GM23248 (cell line): ENCODE results near the gene EIPR1. TPM values are rescaled to one million over a fixed set of nuclear protein-coding genes. Genes with fewer than 3 reads are reported as not detected.
A peak's percentile ranks its signal among the peaks of the same experiment; 100 is the strongest.

Experiments
- DNase-seq: peaks from one replicate; pipeline ENCODE4 v3.0.0-alpha.2; 2015
- H2AFZ ChIP-seq: fragments of 200-600 bp; sonication (generic); 2 replicates; pipeline ENCODE4 v1.6.1; 2016; ENCODE audit warnings: antibody characterized with exemption
- H3F3A ChIP-seq: fragments of 200-600 bp; sonication (generic); 2 replicates; pipeline ENCODE4 v1.6.1; 2016; ENCODE audit warnings: mild to moderate bottlenecking, antibody characterized with exemption, mixed run types; ENCODE audit not compliant: insufficient read depth
- H3K27ac ChIP-seq: fragments of 200-600 bp; sonication (generic); 2 replicates; pipeline ENCODE4 v1.5.1; 2016; ENCODE audit warnings: mild to moderate bottlenecking
- H3K27me3 ChIP-seq: fragments of 200-600 bp; sonication (generic); replicated peaks from 2 replicates; pipeline ENCODE4 v1.6.1; 2016; ENCODE audit warnings: mild to moderate bottlenecking; ENCODE audit not compliant: insufficient read depth
- H3K36me3 ChIP-seq: fragments of 200-600 bp; sonication (generic); 2 replicates; pipeline ENCODE4 v1.6.1; 2016; ENCODE audit warnings: low read depth, mild to moderate bottlenecking
- H3K4me1 ChIP-seq: fragments of 200-600 bp; sonication (generic); 2 replicates; pipeline ENCODE4 v1.6.1; 2016; ENCODE audit warnings: mild to moderate bottlenecking; ENCODE audit not compliant: insufficient read depth
- H3K4me2 ChIP-seq: fragments of 200-600 bp; sonication (generic); one replicate; pipeline ENCODE4 v1.6.1; 2016; ENCODE audit warnings: mild to moderate bottlenecking; ENCODE audit not compliant: unreplicated experiment
- H3K4me3 ChIP-seq: fragments of 200-600 bp; sonication (generic); 2 replicates; pipeline ENCODE4 v1.5.1; 2016; ENCODE audit warnings: mild to moderate bottlenecking
- H3K79me2 ChIP-seq: fragments of 200-600 bp; sonication (generic); 2 replicates; pipeline ENCODE4 v1.6.1; 2016; ENCODE audit warnings: mild to moderate bottlenecking; ENCODE audit not compliant: insufficient read depth
- H3K9ac ChIP-seq: fragments of 200-600 bp; sonication (generic); 2 replicates; pipeline ENCODE4 v1.6.1; 2016; ENCODE audit warnings: mild to moderate bottlenecking
- H3K9me2 ChIP-seq: fragments of 200-600 bp; sonication (generic); 2 replicates; pipeline ENCODE4 v1.6.1; 2016; ENCODE audit warnings: mixed run types, mild to moderate bottlenecking, moderate library complexity; ENCODE audit not compliant: insufficient read depth
- H3K9me3 ChIP-seq: fragments of 200-600 bp; sonication (generic); one replicate; pipeline ENCODE4 v1.6.1; 2017; ENCODE audit warnings: low read depth
- H4K20me1 ChIP-seq: fragments of 200-600 bp; sonication (generic); 2 replicates; pipeline ENCODE4 v1.6.0; 2016; ENCODE audit not compliant: insufficient read depth
- EZH2 ChIP-seq: fragments of 200-600 bp; sonication (generic); IDR thresholded peaks from 2 replicates; pipeline ENCODE4 v1.6.1; 2018; ENCODE audit warnings: antibody characterized with exemption, mild to moderate bottlenecking; ENCODE audit not compliant: insufficient read depth, poor library complexity, severe bottlenecking
- EZH2phosphoT487 ChIP-seq: fragments of 200-600 bp; sonication (generic); IDR thresholded peaks from 2 replicates; pipeline ENCODE4 v1.6.1; 2018; ENCODE audit warnings: antibody characterized with exemption, moderate library complexity, mild to moderate bottlenecking, low read depth; ENCODE audit not compliant: insufficient read depth
- WGBS, 2 experiments: methylation state at CpG; one replicate each; pipeline ENCODE4 v1.1.6; 2015 to 2017; ENCODE audit warnings: low lambda C conversion rate in 2 of 2, low coverage in 1 of 2; ENCODE audit errors: missing lambda C conversion rate in 2 of 2; 5-methylcytosine and 5-hydroxymethylcytosine counted together
- in situ Hi-C: fragments of 300-500 bp; cut with MboI; formaldehyde crosslinking; loops from 2 replicates; pipeline ENCODE4 v1.15.0; 2020
- polyA plus RNA-seq: library from polyadenylated mRNA; unstranded; fragments of >200 nt; fragmentation: Nextera tagmentation; extraction: Ambion mirVana; gene quantifications from 2 replicates; pipeline ENCODE4 v1.2.1, GENCODE V29; 2016
- total RNA-seq: library from RNA; depleted of rRNA; stranded (reverse); fragments of >200 nt; shearing (Covaris generic); gene quantifications from 2 replicates; pipeline ENCODE4 v1.2.3, GENCODE V29; 2014

The EIPR1 gene
- total and polyA plus RNA-seq, 2 experiments from 2014 or later: 20.2 to 46.5 TPM

DNA sequence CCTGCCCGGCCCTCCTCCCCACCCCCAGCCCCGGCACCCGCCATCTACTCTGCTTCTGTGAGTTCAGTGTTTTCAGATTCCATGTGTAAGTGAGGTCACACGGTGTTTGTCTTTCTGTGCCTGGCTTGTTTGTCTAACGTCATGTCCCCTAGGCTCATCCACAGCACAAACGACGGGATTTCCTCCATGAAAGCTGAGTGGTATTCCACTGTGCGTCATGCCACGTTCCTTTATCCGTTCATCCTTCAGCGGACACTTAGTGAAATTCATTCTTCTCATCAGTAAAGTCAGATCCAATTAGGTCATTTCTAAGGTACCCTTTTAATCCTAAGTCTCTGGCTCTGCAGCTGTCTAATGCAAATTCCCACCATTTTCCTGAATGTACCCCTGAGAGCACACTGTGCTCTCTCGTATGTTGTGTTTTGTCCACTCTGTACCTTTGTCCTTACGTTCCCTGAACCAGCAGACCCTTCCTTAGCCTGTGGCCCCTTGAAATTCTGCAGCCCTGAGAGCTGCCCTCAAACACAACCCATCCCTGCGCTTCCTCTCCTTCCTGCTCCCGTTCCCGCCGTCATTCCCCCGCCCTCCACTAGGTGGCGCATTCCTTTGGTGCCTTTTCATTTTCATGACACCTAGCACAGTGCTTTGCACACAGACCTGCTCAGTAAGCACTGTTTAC is 46.0 kb upstream of the EIPR1 start:
- Histone ChIP-seq H3K9me3 (no peaks in the 10 kb centered on the region), H3K4me1 (no peaks in the 10 kb centered on the region), H3K36me3 (peaks cover 19% of the 10 kb centered on the region; the same call in 1 of the 2 replicates), H3K4me3 (no peak overlapping the region), H3F3A (no peaks in the 10 kb centered on the region), H3K9ac (no peak overlapping the region), H3K9me2 (no peaks in the 10 kb centered on the region), H2AFZ (no peak overlapping the region), H4K20me1 (no peaks in the 10 kb centered on the region), H3K27ac (no peak overlapping the region), H3K4me2 (no peak overlapping the region), H3K27me3 (no peaks in the 10 kb centered on the region), H3K79me2 (peaks cover 16% of the 10 kb centered on the region; the same call in 1 of the 2 replicates)
- 60% methylated on average over 18 to 19 of the region's 19 CpGs for WGBS, 2 experiments
- DNase-seq: peak; percentile 49
- in situ Hi-C loops: no loop called here
- TF ChIP-seq EZH2 (no peak), EZH2phosphoT487 (no peak)

GRCh38 chr2:3422161-3422779 is 44.7 kb upstream of the EIPR1 start:
- Histone ChIP-seq H3K79me2 (peaks cover 16% of the 10 kb centered on the region; the same call in 1 of the 2 replicates), H2AFZ (no peak overlapping the region), H3K4me2 (no peak overlapping the region), H3K4me1 (no peaks in the 10 kb centered on the region), H4K20me1 (no peaks in the 10 kb centered on the region), H3K4me3 (no peak overlapping the region), H3K9me2 (no peaks in the 10 kb centered on the region), H3F3A (no peaks in the 10 kb centered on the region), H3K9me3 (no peaks in the 10 kb centered on the region), H3K27ac (no peak overlapping the region), H3K9ac (no peak overlapping the region), H3K36me3 (peaks cover 19% of the 10 kb centered on the region; the same call in 1 of the 2 replicates), H3K27me3 (no peaks in the 10 kb centered on the region)
- 83 to 84% methylated on average over 16 of the region's 16 CpGs for WGBS, 2 experiments
- in situ Hi-C loops: no loop called here
- DNase-seq: no peak
- no peak for TF ChIP-seq EZH2phosphoT487
- TF ChIP-seq EZH2: no peak

GRCh38 chr2:3421580-3421979 is 44.0 kb upstream of the EIPR1 start:
- H3K9ac ChIP-seq: no peak overlapping the region
- H3K4me3 ChIP-seq: no peak overlapping the region
- peaks cover 16% of the 10 kb centered on the region; the same call in 1 of the 2 replicates for H3K79me2 ChIP-seq
- H3F3A ChIP-seq: no peaks in the 10 kb centered on the region
- H3K4me1 ChIP-seq: no peaks in the 10 kb centered on the region
- no peak overlapping the region for H2AFZ ChIP-seq
- no peak for TF ChIP-seq EZH2
- no peak for TF ChIP-seq EZH2phosphoT487
- H3K9me2 ChIP-seq: no peaks in the 10 kb centered on the region
- H3K9me3 ChIP-seq: no peaks in the 10 kb centered on the region
- H3K36me3 ChIP-seq: peaks cover 19% of the 10 kb centered on the region; the same call in 1 of the 2 replicates
- DNase-seq: no peak
- no peak overlapping the region for H3K4me2 ChIP-seq
- no peaks in the 10 kb centered on the region for H3K27me3 ChIP-seq
- in situ Hi-C loops: no loop called here
- no peaks in the 10 kb centered on the region for H4K20me1 ChIP-seq
- H3K27ac ChIP-seq: no peak overlapping the region
- 94 to 97% methylated on average over 19 of the region's 19 CpGs for WGBS, 2 experiments

DNA sequence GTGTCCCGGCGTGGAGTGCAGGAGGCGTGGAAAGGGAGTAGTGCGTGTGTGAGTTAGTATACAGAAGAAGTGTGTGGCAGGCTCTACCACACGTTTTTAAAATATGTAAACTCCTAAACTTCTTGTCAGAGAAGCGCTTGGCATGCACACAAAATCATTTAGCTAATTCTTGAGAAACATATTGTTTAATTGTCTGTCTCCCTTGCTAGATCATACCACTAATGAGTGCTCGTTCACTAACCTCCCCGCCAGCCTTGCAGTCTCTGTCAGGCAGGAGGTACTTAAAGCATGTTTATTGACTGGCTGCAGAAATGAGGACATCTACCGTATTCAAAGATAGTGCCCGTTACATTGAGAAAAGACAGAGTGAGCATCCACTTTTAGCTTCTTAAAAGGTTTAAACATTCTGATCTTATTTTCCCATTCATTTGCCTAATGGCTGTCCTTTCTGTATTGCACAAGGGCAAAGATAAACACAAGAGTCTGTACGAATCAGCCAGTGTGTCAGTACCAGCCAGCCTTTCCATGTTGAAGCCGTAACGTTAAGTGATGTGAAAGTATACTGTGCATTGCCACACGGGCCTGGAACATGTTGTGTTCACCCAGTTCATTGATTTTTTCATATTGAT is 43.3 kb upstream of the EIPR1 start:
- 88 to 89% methylated on average over 14 of the region's 14 CpGs for WGBS, 2 experiments
- H3K27me3 ChIP-seq: no peaks in the 10 kb centered on the region
- H3K4me3 ChIP-seq: no peak overlapping the region
- no peak overlapping the region for H3K4me2 ChIP-seq
- peaks cover 16% of the 10 kb centered on the region; the same call in 1 of the 2 replicates for H3K79me2 ChIP-seq
- H3K9ac ChIP-seq: no peak overlapping the region
- H3K4me1 ChIP-seq: no peaks in the 10 kb centered on the region
- H2AFZ ChIP-seq: no peak overlapping the region
- H3F3A ChIP-seq: no peaks in the 10 kb centered on the region
- no peaks in the 10 kb centered on the region for H3K9me2 ChIP-seq
- H3K36me3 ChIP-seq: peaks cover 19% of the 10 kb centered on the region; the same call in 1 of the 2 replicates
- in situ Hi-C loops: no loop called here
- no peak for DNase-seq
- no peak overlapping the region for H3K27ac ChIP-seq
- no peaks in the 10 kb centered on the region for H3K9me3 ChIP-seq
- TF ChIP-seq EZH2phosphoT487: no peak
- TF ChIP-seq EZH2: no peak
- H4K20me1 ChIP-seq: no peaks in the 10 kb centered on the region
